KBM-7 (cell line): ENCODE data around the gene PRSS48.
"Not testable (repeated sequence)": the region's sequence is repeated elsewhere in the genome, so short reads cannot be mapped to it uniquely, and the experiment has no call there.

Experiments used
- DNase-seq: peaks from one replicate; pipeline ENCODE4 v3.0.0-alpha.2; 2015
- in situ Hi-C: fragments of 300-500 bp; cut with MboI; formaldehyde crosslinking; loops from 2 replicates; pipeline ENCODE4 v1.14.3; 2020; ENCODE audit warnings: low sequenced_read_pairs, low pct_unique_long_range_greater_than_20kb, mixed read lengths

Gene PRSS48

GRCh38 chr4:151313306-151314009 lies 36.5 kb downstream of the PRSS48 start:
- in situ Hi-C loops = no loop called here
- DNase-seq = no peak

- in situ Hi-C loops = no loop called here
- DNase-seq = no peak
Observed at GRCh38 chr4:151314010-151314355, 37.0 kb downstream of the PRSS48 start.

- DNase-seq = no peak
- in situ Hi-C loops = no loop called here
Observed at GRCh38 chr4:151314479-151314878, 37.5 kb downstream of the PRSS48 start.

GRCh38 chr4:151315212-151315886 lies 38.4 kb downstream of the PRSS48 start:
- in situ Hi-C loops = no loop called here
- no peak for DNase-seq

- no peak for DNase-seq
- in situ Hi-C loops = no loop called here
Observed at GRCh38 chr4:151316645-151317044, 39.7 kb downstream of the PRSS48 start.

- in situ Hi-C loops = no loop called here
- no peak for DNase-seq
Observed at GRCh38 chr4:151318307-151319006, 41.5 kb downstream of the PRSS48 start.

DNA sequence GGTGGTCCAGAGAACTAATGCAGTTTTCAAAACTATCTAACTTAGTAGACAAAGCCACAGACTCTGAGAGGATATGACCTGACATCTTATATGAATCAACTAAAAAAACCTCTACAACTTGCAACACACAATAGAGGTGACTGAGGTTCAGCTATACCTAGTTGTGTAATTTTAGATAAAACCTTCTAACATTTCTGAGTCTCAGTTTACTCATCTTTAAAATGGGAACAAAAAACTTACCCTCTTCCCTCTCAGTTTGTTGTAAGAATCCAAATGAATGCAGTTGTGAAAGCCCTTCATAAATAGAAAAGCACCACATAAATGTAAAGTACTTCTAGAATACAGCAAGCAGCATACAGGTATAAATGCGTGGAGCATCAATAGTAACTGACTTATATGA lies 42.5 kb downstream of the PRSS48 start:
- in situ Hi-C loops = no loop called here
- DNase-seq = no peak

DNA sequence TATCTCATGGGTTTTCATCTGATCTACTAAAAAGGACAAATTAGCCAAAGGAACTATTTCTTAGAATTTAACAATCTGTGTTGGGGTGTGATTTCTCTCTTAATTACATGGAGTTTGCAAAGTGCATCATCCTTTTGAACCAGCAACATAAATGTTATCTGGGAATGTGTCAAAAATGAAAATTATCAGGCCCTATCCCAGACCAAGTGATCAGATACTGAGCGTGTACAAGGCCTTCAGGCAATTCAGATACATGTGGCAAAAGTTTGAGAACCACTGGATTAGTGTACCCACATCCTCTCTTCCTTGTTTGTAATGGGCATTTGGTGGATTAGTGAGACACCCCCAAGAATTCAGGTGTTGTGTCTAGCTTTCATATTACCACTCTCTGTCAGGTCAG lies 44.6 kb downstream of the PRSS48 start:
- in situ Hi-C loops = no loop called here
- no peak for DNase-seq

DNA sequence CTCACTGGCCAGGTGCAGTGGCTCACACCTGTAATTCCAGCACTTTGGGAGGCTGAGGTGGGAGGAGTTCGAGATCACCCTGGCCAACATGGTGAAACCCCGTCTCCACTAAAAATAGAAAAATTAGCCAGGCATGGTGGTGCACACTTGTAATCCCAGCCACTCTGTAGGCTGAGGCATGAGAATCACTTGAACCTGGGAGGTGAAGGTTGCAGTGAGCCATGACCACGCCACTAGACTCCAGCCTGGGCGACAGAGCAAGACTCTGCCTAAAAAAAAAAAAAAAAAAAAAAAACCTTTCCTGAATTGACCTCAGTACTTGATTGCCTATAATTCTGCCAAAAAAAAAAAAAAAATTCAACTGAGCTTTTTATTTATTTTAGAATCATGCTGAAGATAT lies 45.2 kb downstream of the PRSS48 start:
- DNase-seq, in situ Hi-C loops: not testable (repeated sequence)

DNA sequence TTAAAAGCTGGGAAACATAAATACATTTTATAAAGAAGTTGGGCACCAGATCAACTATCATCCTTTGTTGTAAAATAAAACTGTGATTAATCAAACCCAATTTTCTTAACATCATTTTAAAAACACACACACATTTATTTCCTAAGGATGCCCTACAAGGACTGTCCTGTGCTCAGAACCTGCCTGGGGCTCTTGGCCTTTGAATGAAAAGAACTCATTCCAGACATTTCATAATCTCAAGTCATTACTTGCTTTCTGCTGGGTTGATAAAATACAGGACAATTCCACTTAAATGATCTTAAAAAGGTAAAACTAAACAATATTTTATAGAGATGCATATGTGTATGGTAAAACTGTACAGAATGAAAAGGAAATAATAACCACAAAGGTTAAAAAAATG lies 45.6 kb downstream of the PRSS48 start:
- in situ Hi-C loops = no loop called here

DNA sequence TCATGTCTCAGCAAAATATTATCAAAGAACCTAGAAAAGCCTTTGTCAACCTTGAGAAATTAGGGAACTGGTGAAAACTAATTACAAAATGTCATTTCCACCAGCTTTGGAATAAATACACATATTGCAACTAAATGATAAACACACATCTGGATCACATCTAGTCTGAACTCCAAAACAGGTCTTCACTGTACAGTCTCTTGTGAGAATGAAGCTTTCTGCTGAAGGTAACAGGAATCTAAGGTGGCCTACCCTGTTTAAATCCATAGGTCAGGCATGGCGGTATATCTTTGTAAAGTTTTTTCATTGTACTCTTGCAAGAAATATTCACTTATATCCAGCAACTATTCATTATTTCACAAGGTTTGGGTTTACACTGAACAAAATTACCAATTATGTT lies 46.7 kb downstream of the PRSS48 start:
- in situ Hi-C loops = no loop called here

More for the DNA sequence above, 45.6 kb downstream of the PRSS48 start:
- no peak for DNase-seq

GRCh38 chr4:151324124-151324751 lies 47.3 kb downstream of the PRSS48 start:
- no peak for DNase-seq
- in situ Hi-C loops = no loop called here

More for the DNA sequence above, 46.7 kb downstream of the PRSS48 start:
- DNase-seq = no peak

DNA sequence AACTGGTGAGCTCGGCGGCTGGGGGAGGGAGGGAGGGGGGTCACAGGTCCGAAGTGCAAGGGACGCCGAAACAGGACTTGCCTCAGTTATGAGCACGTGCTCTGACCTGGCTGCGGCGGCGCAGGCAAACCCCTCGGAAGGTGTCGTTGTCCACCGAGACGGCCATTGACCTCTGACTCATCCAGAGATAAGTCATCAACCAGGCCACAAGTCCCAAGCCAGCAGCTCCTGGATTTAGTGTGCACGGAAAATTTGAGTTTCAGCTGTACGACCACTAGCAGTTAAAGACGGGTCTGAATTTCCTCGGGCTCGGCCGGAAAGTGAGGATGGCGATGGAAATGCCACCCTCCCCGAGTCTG lies 47.8 kb downstream of the PRSS48 start:
- DNase-seq = no peak
- in situ Hi-C loops = no loop called here

DNA sequence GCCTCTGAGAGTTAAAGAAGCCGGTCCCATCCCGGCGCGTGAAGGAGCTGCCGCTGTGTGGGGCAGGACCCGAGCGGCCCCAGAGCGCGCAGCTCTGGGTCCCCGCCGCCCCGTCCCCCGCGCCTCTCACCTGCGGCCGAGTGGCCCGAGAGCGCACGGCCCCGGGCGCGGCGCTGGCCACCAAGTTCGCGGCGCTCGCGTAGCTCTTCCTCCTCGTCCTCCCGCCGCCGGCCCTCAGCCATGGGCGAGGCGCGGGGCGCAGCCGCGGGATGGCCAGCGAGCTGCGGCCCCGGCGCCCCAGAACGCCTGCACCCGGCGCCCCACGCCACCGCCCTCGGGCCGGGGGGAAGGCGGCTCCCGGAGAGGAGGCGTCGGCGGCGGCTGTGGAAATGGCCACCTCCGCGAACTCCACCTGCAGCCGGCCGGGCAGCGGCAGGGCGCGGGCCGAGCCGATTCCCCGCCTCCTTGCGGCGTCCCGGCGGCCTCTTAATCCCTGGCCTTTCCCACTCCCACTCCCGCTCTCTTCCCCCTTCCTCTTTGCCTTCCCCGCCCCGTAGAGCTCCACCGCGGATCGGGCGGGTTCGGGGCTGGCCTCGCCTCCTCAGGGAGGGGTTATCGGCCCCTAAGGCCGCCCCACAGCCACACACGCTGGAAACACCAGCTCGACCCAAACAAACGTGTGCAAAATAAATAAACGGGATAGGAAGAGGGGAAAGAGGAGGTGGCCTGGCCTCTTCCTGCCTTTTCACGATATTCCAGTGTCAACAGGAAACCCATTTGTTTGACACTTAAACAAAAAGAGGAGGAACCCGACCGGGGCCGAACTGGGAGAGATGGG lies 48.4 kb downstream of the PRSS48 start, which contains the start of gene SH3D19:
TSS of gene SH3D19 (minus strand) at position 495 of the 838 bp plus-strand sequence. CDS start at position 242, 253 bp downstream.
- in situ Hi-C loops = no loop called here

GRCh38 chr4:151325949-151326246 lies 48.9 kb downstream of the PRSS48 start:
- no peak for DNase-seq
- in situ Hi-C loops = no loop called here

More for the DNA sequence above, 48.4 kb downstream of the PRSS48 start, which contains the start of gene SH3D19:
- DNase-seq = no peak

- no peak for DNase-seq
- in situ Hi-C loops = no loop called here
Observed at GRCh38 chr4:151329217-151330007, 52.5 kb downstream of the PRSS48 start.

DNA sequence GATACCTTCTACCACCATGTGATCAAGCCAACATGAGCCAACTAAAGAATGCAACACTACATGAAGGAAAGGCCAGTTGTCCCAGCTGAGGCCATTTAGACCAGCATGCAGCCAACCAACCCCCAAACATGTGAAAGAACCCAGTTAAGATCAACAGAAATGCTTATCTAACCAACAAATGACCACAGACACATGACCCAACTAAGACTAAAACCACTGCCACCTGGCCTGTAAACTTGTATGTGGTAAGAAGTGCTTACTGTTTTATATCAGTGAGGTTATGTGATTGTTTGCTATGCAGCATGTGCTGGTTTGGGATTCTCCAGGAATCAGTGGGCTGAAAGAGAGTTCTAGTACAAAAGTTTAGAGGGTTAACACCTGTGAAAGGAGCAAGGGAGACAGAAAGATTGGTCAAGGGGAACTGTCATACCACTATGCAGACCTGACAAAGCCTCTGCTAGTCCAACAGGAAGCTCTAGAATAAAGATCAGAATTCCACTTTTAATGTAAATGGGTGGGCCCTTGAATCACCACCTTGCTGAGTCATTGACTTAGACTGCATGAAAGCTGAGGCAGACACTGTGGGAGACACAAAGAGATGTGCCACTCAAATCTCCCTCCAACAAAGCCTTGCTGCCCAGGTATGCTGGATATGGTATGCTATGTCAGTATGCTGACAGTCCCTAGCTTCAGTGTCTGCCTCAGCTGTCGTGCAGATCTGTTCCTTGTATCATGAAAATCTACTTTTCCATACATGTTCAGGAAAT lies 54.5 kb downstream of the PRSS48 start:
- in situ Hi-C loops = no loop called here
- no peak for DNase-seq

DNA sequence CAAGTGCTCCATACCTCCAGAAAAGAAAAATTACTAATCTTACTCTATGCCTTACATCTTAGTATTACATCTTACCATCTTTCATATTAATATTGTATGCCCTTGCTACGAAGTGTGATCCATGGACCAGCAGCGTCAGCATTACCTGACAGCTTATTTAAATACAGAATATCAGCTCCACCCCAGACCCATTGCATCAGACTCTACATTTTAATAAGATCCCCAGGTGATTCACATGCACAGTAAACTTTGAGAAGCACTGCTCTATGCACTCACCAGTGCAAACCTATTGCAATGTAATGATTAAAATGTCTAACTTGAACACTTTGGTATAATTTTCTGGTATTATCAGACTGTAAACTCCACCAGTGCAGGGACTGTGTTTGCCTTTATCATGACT lies 62.5 kb downstream of the PRSS48 start:
- in situ Hi-C loops = no loop called here
- no peak for DNase-seq
